Measurements from ENCODE around the gene PHKG2.

The PHKG2 gene

DNA sequence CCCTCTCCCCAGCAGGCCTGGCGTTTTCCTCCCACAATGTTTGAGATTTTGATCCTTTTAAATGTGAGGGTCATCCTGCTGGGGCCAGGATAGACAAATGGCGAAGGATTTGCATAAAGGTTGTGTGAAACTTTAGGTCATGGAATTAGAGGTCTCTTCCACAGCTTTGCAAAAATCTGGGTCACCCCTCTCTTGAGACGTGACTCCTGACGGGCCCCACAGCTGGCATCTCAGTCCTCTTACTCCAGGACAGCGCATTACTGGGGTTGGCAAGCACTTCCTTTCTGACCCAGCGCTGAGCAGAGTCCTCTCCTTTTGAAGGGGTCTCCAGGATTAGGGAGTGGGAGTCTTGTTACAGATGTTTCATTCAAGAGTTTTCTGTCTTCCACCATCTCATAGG, 31.4 kb downstream of the PHKG2 start:
- ChIA-PET CTCF (interaction anchor here (1.9 kb wide), 1 partner anchor 123 kb away, joined by 9 read pairs; no protein-coding TSS in a partner anchor), POLR2A (no interaction called here)
- TF ChIP-seq, protein P1, sequence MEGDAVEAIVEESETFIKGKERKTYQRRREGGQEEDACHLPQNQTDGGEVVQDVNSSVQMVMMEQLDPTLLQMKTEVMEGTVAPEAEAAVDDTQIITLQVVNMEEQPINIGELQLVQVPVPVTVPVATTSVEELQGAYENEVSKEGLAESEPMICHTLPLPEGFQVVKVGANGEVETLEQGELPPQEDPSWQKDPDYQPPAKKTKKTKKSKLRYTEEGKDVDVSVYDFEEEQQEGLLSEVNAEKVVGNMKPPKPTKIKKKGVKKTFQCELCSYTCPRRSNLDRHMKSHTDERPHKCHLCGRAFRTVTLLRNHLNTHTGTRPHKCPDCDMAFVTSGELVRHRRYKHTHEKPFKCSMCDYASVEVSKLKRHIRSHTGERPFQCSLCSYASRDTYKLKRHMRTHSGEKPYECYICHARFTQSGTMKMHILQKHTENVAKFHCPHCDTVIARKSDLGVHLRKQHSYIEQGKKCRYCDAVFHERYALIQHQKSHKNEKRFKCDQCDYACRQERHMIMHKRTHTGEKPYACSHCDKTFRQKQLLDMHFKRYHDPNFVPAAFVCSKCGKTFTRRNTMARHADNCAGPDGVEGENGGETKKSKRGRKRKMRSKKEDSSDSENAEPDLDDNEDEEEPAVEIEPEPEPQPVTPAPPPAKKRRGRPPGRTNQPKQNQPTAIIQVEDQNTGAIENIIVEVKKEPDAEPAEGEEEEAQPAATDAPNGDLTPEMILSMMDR (IDR thresholded peaks at IDR 0.05; ENCODE audit: insufficient read depth, low read length, missing control alignments): no peak
- DNase-seq (ENCODE audit: low read depth, low spot score): no peak
- no peak overlapping the region for H3K4me3 ChIP-seq (ENCODE audit: low read depth, low read length)

GRCh38 chr16:30780021-30780420, 31.8 kb downstream of the PHKG2 start:
- H3K4me3 ChIP-seq (ENCODE audit: low read depth, low read length): no peak overlapping the region
- no peak for DNase-seq (ENCODE audit: low read depth, low spot score)
- CTCF ChIA-PET: interaction anchor here (1.9 kb wide), 1 partner anchor 122 kb away, joined by 9 read pairs; no protein-coding TSS in a partner anchor
- TF ChIP-seq, protein P1 (IDR thresholded peaks at IDR 0.05; ENCODE audit: insufficient read depth, low read length, missing control alignments): no peak
- POLR2A ChIA-PET: no interaction called here

- CTCF ChIA-PET: interaction anchor here (0.8 kb wide), 1 partner anchor 14 kb away, joined by 3 read pairs; no protein-coding TSS in a partner anchor
- no peak overlapping the region for H3K4me3 ChIP-seq (ENCODE audit: low read depth, low read length)
- POLR2A ChIA-PET: no interaction called here
- no peak for DNase-seq (ENCODE audit: low read depth, low spot score)
- TF ChIP-seq, protein P1 (IDR thresholded peaks at IDR 0.05; ENCODE audit: insufficient read depth, low read length, missing control alignments): no peak
Observed at GRCh38 chr16:30780549-30780948, 32.3 kb downstream of the PHKG2 start.

DNA sequence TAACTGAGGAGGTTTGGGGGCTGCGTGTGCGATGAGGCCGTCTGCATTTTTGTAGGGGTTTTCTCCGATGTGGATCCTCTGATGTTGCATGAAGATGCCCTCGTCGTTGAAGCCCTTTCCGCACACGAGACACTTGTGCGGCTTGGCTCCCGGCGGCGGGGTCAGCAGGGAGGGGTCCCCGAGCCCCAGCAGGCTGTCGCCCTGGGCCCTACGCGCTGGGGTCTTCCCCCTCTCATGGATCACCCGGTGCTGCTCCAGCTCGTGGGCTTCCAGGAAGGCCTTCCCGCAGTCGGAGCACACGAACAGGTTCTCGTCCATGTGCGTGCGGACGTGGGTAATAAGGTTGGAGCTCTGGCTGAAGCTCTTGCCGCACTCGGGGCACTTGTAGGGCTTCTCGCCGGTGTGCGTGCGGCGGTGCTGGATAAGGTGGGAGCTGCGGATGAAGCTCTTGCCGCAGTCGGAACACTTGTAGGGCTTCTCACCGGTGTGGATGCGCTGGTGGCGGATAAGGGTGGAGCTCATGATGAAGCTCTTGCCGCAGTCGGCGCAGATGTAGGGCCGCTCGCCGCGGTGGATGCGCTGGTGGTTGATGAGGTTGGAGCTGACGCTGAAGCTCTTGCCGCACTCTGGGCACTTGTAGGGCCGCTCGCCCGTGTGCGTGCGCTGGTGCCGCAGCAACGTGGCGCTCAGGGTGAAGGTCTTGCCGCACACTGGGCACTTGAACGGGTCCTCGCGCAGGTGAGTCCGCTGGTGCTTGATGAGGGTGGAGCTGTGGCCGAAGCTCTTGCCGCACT, 34.5 kb downstream of the PHKG2 start:
- DNase-seq (ENCODE audit: low read depth, low spot score): no peak
- no peak overlapping the region for H3K4me3 ChIP-seq (ENCODE audit: low read depth, low read length)
- CTCF ChIA-PET: interaction anchor here (1.3 to 1.5 kb wide), 2 partner anchors 31 to 119 kb away, joined by 3 to 7 read pairs; no protein-coding TSS in a partner anchor
- TF ChIP-seq, protein P1 (IDR thresholded peaks at IDR 0.05; ENCODE audit: insufficient read depth, low read length, missing control alignments): no peak
- POLR2A ChIA-PET: interaction anchor here (1.8 kb wide), 1 partner anchor 22 kb away, joined by 5 read pairs; no protein-coding TSS in a partner anchor

GRCh38 chr16:30783280-30784109, 35.3 kb downstream of the PHKG2 start:
- TF ChIP-seq, protein P1 (IDR thresholded peaks at IDR 0.05; ENCODE audit: insufficient read depth, low read length, missing control alignments): no peak
- POLR2A ChIA-PET: interaction anchor here (1.8 kb wide), 1 partner anchor 22 kb away, joined by 5 read pairs; no protein-coding TSS in a partner anchor
- CTCF ChIA-PET: interaction anchor here (1.3 to 1.5 kb wide), 2 partner anchors 31 to 118 kb away, joined by 3 to 7 read pairs; no protein-coding TSS in a partner anchor
- DNase-seq (ENCODE audit: low read depth, low spot score): no peak
- H3K4me3 ChIP-seq (ENCODE audit: low read depth, low read length): no peak overlapping the region

Data from AG04449 (cell line).